SIG-M5 treated with dmso at 0.1 percent for 504 hours (cell line): ENCODE data around the gene SLC16A8.
"Not testable (repeated sequence)": the region's sequence is repeated elsewhere in the genome, so short reads cannot be mapped to it uniquely, and the experiment has no call there.

Experiments
- DNase-seq: peaks from one replicate; lab custom pipeline; 2025; ENCODE audit not compliant: unreplicated experiment; lab: John Stamatoyannopoulos, UW

Gene SLC16A8

DNA sequence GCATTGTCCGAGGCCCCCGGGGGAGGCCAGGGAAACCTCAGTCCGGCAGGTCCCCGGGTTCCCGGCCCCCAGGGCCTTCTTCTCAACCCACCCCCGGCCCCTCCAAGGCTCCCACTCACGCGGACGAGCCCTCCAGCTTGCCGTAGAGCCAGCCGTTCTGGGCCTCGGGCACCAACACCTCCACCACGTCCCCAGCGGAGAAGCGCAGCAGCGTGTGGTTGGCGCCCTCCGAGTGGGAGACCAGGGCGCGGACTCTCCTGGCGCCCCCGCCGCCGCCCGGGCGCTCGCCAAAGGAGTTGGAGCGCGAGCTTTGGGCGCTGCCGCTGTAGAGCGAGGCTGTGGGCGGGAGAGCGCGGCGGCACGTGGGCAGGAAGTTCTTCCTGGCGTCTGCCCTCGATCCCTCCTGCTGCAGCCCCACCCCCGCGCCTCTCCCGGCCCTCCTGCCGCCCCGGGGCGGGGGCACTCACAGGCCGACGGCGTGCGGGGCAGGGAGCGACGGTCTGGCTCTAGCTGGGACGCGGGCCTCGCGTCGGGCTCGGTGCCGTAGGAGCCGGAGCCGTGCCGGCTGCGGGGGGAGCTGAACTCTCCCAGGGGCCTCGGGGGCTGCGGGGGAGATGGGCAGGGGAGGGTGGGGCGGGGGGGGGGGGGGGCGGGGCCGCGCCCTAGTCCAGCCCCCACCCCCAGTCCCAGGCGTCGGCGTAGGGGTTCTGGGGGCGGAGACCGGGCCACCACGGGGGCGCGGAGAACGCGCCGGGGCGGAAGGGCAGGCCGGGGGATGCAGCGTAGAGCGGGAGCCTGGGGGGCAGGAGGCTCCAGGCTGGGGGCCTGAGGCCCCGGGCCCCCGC is 4.9 kb upstream of the SLC16A8 start:
- no peak for DNase-seq

DNA sequence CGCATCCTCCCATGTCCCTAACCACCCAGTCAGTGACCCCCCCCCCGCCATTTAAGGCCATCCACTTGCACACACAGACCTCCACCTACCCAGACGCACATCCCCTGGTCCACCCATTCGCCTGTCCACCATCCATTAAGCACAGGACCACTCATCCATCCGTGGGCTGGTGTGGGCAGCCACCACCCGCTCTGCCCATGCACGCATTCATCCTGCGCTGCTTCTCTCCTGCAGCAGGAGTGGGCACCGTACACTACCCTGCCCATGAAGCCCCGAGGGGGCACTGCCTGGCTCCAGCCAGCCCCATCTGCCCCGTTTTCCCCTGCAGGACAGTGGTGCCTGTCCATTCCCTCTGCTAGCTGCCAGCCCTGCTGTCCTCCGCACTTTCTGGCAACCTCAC is 3.9 kb upstream of the SLC16A8 start:
- DNase-seq, result no peak

DNA sequence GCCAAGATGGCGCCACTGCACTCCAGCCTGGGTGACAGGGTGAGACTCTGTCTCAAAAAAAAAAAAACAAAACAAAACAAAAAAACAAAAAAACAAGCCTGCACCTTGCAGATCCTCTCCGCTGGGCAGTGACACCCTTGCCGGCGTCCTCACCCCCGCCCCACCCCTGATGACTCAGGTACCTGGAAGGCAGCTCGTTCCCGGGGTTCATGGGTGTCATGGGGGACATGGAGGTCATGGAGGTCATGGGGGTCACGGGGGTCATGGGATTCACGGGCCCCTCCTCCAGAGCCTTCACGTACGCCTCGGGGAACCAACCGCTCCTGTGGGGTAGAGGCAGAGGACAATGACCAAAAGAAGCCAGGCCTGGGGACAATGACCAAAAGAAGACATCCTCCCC is 3.0 kb upstream of the SLC16A8 start:
- DNase-seq, result no peak

DNA sequence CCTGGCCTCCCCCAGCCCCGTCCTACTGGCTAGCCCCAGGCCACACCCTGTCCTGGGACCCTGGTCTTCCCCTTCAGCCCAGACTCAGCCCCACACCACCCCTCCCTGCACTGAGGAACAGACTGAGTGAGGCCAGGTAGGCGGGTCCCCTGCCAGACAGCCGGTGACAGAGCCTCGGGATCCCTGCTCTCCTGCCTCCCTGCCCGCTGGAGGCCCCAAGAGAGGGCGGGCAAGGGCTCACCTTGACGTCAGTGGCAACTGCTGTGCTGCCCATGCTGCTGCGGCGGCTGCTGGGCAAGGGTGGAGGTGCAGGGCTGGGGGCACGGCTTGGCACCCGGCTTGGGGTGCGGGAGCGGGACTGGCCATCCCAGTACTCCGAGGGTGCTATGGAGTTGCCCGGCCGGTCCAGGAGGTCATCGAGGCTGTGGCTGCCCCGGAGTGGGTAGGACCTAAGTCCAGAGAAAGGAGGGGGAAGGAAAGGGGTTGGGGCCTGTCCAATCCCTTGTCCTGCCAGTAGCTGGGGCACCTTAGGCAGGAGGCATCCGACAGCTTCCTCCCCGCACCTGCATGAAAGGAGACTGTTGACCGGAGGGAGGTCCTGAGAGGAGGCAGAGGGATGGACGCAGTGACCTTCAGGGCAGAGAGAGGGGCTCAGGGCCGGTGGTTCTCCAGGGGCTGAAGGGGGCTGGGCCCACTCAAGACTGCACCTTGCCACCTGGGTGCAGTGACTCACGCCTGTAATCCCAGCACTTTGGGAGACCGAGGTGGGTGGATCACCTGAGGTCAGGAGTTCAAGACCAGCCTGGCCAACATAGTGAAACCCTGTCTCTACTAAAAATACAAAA is 2.2 kb upstream of the SLC16A8 start:
- DNase-seq, result no peak

DNA sequence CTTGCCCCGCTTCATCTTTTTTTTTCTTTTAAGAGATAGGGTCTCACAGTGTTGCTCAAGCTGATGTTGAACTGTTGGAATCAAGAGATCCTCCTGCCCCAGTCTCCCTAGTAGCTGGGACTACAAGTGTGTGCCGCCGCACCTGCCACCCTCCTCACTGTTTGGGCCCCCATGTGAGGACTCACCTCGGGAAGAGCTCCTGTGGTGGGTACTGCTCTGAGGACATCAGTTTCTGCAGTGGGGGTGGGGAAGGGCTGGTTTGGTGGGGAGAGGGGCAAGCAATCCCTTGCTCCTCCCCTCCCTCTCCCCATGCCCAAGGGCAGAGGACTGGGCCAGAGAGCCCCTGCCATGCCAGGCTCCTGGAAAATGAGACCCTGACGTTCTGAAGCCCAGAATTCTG is 1.5 kb upstream of the SLC16A8 start:
- no peak for DNase-seq

DNA sequence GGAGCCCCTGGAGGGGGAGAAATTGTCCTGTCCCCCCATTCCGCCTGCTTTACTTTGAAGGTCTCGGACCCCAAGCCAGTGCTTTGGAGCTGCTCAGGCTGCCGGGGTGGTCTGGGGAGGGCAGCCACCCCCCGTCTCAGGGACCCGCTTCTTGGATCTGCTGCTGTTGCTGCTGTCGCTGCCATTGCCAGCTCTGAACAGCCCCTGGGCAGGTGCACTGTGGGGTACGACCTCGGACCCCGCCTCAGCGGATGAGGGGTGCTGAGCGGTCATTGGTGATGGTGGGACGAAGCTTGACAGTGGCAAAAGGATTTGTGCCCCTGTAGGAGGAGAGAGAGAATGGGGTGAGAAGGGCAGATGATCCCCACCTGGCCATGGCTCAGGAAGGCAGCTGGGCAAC is 1.1 kb upstream of the SLC16A8 start:
- no peak for DNase-seq

DNA sequence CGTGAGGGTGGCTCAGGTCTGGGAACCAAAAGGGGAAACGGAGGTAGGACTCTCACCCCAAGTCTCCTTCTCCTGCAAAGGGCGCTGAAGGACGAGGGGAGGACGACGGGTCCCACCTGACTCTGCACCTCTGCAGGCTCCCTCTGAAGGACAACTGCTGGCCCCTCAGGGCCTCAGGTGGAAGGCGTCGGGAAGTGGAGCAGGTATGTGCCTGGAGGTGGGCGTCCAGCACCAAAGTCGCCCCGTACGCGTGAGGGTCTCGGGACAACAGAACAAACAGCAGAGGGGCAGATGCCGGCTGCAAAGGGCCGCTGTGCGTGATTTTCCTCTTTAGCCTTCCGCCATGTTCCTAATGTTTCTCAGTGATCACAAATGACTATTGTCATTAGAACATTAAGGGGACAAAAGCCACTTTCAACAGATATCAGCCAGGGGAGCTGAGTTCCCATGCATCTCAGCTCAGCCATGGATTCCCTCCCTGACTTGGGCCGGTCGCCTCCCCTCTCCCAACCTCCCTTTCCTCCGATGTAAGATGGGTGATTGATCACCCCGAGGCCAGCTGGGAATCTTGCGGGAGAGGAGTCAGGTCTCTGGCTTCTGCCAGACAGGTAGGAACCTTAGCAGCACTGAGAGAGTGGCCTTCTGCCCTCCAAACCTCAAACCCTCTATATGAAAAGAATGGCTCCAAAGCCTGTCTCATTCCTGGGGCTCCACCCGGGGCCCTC is 836 bp downstream of the SLC16A8 start:
- DNase-seq, result no peak

DNA sequence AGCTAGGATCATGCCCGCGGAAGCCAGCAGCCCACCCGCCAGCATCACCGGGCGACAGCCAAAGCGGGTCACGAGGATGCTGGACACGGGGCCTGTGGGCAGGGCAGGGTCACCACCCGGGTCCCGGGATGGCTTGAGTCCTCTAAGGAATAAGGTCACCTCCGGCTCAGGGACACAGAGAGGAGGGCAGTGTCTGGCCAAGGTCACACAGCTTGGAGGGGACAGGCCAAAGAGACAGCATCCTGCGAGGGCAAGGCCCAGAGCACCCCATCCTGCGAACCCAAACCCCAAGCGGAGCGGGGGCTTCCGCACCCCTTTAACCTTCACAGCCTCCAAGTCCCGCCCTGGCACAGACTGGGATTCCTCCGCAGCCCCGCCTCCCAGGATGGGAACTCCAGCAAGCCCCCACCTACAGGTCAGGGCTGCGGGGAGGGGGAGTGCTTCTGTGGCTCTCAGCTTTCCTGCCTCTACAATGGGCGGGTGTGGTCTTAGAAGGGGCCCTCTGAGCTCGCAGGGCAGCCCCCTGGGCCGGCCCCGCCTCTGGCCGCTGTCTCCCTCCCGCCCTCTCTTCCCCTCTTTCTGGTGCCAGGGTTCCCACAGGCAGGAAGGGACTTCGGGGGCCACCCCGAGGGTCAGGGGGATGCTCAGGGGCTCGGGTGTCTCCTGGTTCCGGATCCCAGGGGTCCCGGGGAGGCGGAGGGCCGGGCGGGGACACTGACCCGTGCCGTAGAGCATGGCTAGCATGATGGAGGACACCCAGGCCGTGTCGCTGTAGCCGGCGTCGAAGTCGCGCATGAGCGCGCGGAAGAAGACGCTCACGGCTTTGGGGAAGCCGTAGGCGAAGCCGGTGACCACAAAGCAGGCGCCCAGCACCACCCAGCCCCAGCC is 1.8 kb downstream of the SLC16A8 start:
- DNase-seq, result no peak

DNA sequence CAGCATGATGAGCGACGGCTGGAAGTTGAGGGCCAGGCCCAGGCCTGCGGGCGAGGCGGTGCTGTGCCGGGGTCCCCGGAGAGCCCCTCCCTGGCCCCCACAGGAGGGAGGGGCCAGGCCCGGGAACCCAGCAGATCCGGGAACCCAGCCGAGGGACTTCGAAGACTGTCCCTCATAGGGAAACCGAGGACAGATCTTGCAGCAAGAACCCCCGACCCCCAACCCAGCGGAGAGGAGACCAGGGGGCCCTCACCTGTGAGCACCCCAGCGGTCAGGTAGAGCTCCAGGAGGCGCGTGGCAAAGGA is 2.4 kb downstream of the SLC16A8 start:
- no peak for DNase-seq

DNA sequence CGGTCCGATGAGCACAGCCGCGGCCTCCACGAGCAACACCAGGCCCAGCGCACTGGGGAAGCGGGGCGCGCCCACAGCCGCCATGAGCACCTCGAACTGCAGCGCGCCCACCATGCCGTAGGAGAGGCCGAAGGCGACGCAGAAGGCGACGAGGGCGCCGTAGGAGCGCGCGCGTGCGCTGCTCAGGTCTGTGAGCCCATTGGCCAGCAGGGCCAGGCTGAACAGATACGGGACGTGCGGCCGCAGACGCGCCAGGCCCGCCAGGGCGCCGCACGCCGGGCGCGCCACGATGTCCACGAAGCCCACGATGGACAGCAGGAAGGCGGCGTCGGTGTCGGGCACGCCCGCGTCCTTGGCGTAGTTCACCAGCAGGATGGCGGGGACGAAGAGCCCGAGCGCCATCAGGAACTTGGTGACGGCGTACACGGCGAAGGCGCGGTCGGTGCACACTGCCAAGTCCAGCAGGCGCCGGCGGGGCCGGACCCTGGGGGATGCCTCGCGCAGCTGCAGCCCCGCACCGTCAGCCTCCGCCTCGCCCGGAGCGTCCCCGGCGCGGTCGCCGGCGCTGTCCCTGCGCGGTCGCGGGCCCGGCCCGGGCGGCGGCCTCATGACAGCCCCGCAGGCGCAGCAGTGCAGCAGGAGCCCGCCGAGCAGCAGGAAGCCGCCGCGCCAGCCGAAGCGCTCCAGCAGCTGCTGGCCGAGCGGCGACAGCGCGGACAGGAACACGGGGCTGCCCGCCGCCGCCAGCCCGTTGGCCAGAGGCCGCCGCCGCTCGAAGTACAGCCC is 2.9 kb downstream of the SLC16A8 start:
- DNase-seq, result no peak

DNA sequence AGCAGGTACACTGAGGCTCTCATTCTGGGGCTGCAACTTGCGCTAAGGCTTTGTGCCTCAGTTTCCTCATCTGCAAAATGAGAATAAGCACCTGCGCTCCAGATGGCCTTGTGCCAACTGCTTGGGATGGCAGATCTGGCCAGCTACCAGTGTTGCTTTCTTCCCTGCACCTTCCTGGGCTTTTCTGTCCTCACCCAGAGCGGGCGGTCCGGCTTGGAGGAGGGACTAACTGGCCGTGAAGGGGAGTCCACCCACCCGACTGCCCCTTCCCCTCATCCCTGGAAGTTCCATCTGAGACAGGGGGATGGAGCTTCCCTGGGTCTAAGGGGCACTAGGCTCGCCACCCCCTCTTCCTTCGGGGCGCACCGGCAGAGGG is 3.5 kb downstream of the SLC16A8 start:
- no peak for DNase-seq

DNA sequence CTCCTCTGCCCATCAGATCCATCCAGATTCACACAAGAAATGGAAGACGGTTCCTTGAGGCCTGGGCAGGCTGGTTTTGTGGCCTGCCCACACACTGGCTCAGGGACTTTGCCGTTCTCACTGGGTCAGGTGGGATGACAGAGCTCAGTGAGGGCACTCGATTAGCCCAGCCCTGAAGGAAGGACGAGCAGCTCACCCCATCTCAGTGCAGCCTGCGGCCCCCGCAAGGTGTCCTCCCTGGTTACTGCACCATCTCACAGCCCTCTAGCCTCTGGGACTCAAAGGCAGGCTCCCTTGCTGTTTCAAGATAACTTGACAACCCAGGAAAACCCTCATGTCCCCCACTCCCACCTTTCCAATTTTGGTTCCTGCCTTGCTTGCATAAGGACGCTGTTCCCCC is 4.2 kb downstream of the SLC16A8 start:
- DNase-seq, result no peak

DNA sequence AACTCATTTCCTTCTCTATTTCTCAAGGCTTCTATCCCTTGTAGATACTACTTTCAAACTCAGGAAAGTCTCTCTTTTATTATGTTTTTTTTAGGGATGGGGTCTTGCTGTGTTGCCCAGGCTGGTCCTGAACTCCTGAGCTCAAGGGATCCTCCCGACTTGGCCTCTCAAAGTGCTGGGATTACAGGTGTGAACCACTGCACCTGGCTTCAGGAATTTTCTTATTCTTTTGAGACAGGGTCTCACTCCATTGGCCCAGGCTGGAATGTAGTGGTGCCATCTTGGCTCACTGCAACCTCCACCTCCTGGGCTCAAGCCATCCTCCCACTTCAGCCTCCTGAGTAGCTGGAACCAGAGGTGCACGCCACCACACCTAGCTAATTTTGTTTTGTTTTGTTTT is 4.8 kb downstream of the SLC16A8 start:
- not testable (repeated sequence) for DNase-seq

DNA sequence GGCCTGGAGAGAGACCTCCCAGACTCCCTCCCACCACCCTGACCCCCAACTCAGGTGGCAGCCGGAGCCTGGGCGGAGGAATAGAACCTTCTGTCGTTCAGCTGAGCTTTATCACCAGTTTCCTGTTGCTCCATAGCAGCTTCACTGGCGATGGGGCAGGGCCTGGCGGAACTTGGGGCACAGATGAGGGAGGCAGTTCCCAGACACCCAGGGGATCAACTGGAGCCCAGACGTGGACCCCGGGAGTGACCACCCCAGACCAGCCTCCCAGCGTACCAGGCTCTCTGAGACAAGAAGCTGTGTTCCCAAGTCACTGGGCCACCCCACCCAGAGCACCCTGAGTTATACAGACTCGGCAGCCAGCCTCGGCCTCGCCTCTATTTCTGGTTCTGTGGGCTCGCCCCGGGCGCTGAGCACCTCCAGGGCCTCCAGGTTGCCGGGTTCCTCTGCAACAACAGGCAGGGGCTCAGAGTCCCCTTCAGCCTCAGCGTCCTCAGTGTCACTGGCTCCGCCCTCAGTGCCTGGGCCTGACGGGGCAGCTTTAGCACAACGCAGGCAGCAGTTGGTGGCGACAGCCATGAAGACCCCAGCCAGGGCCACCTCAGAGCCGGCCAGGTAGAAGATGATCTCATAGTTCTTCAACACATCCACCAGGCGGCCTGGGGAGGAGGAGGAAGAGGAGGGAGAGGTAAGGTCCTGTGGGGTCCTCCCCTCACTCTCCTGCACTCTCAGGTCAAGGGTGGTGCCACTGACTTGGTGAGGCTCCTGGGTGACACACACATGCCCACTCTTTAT is 5.7 kb downstream of the SLC16A8 start:
- no peak for DNase-seq

DNA sequence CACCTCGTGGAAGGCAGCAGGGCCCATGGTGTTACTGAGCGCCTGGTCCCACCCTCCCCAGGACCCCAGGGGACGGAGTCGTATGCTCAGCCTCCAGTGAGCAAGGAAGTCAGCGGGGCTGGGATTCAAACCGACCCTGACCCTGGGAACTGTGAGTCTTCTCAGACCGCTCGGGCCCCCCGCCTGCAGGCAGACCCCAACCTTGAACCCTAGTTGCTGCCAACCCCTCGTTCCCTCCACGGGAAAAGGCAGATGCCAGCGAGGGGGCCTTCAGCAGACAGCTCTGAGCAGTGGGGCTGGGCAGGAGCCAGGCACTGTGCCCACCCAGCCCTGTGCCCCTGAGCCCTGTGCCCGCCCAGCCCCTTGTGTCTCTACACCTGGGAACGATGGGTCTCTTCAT is 6.4 kb downstream of the SLC16A8 start:
- no peak for DNase-seq

DNA sequence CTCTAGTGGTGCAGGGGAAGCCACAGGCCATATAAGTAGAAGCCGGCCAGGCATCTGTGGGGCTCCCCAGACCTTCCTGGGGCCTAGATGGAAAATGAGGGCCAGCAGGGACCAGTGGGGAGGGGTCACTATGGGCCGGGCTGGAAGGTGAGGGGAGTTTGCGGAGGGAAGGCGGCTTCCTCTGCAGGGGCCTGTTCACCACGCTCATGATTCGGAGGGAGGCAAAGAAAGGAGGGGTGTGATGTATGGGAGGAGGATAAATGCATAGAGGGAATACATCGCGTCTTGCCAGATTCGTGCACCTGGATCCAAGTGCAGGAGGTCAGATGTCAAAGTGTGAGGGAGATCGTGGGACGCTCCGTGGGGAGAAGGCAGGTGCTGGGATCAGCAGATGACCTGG is 6.9 kb downstream of the SLC16A8 start:
- no peak for DNase-seq

DNA sequence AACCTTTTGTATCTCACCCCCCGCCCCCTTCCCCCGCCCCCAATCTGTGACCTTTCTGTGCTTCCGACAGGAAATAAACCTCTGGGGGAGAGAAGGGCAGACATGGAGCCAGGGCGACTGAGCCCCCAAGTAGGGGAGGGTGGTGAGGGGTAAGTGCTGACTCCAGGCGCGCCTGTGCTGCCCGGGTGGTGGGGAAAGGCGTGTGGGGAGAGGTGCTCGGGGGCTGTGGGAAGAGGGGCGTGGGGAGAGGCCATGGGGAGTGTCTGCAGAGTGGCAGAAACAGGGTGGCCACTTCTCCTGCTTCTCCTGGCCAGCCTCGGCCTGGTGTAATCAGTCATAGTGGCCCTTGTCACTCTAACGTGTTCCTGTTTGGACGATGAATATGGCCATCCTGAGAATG is 8.0 kb downstream of the SLC16A8 start:
- DNase-seq, result no peak

DNA sequence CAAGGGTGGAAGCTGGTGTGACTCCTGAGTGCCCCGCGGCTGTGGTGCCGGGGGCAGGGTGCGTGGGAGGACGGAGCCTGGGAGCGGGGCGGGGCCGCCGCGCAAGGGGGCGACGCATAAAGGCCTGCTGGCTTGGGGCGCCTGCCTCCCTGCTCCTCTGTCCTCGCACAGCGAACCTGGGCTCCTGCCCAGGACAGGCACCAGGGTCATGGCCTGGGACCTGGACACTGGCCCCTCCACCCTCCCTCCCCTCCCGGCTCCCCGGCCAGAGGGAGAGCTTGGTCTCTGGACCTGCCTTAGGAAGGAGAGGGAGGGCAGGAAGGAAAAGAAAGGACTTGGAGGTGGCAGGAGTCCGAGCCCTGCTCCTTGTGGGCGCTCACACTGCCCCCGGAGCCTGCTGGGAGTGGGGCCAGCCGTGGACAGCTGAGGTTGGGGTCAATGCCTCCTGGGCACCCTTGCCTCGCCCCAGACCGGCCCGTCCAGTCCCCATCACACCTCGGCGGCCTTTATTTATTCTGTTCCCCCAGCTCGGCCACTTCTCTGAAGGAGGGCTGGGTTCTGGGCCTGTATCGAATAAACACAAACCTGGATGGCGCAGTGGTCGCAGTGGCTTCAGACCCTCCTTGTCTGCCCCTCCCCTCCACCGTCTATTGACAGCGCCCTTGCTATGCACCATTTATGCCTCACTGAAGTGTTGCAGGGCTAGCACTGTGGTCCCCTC is 8.7 kb downstream of the SLC16A8 start:
- DNase-seq, result no peak
